ENCODE data around the gene PRKAB2. TPM values are rescaled to one million over a fixed set of nuclear protein-coding genes. Genes with fewer than 3 reads are reported as not detected.
A peak's percentile ranks its signal among the peaks of the same experiment; 100 is the strongest.

Gene PRKAB2
- 10 to 100 TPM; 19.5 to 20.2 TPM for total RNA-seq
- 1 to 10 TPM; 2.3 to 4.3 (median 2.4) TPM for polyA plus RNA-seq
- 24.6 to 85.5 (median 30.3) reads per million in 6 experiments for total RNA-seq

- DNase-seq, result peak; percentile 74 to 90 (median 86)
- peak within 1 kb of the TSS; percentile 91 to 98 (median 96) for H3K27ac Mint-ChIP-seq
- peak within 1 kb of the TSS; percentile 97 to 99 (median 98) for H3K4me3 Mint-ChIP-seq
- H3K27me3 Mint-ChIP-seq, result peaks cover 0 to 2% (median 0%) of the 10 kb centered on the region in 5 donors
- H3K4me1 Mint-ChIP-seq, result peaks cover 16 to 45% (median 43%) of the 10 kb centered on the region in 4 donors
- POLR2A ChIA-PET, result interaction anchor here (0.7 to 3.7 kb wide), 7 partner anchors 8 to 123 kb away, joined by 3 to 28 read pairs (median 3); partner anchors contain the start of genes CHD1L and FMO5
- peak; percentile 77 to 80 for ATAC-seq
- peaks cover 0 to 22% (median 10%) of the 10 kb centered on the region in 9 donors for H3K9me3 Mint-ChIP-seq
- H3K36me3 Mint-ChIP-seq, result peaks cover 12 to 31% (median 19%) of the 10 kb centered on the region in 3 donors
Observed at GRCh38 chr1:147172168-147173016, at the start of gene PRKAB2. Gene PRKAB2, minus strand, starts transcription at chr1:147172470. Its CDS starts 326 bp downstream, at chr1:147172144.

- Mint-ChIP-seq H3K4me1 (peaks cover 0 to 6% (median under 1%) of the 10 kb centered on the region in 4 donors), H3K9me3 (no peaks in the 10 kb centered on the region), H3K27ac (no peak overlapping the region), H3K27me3 (no peaks in the 10 kb centered on the region), H3K36me3 (no peaks in the 10 kb centered on the region), H3K4me3 (no peak overlapping the region)
- no peak for DNase-seq
- POLR2A ChIA-PET, result no interaction called here
- ATAC-seq, result no peak
Observed at GRCh38 chr1:147218606-147219005, 46.3 kb upstream of the PRKAB2 start.

GRCh38 chr1:147217141-147217540, 44.9 kb upstream of the PRKAB2 start:
- H3K4me3 Mint-ChIP-seq, result no peak overlapping the region
- no peaks in the 10 kb centered on the region for H3K9me3 Mint-ChIP-seq
- H3K27me3 Mint-ChIP-seq, result no peaks in the 10 kb centered on the region
- POLR2A ChIA-PET, result no interaction called here
- no peak overlapping the region for H3K27ac Mint-ChIP-seq
- H3K4me1 Mint-ChIP-seq, result peaks cover 0 to 6% (median 0%) of the 10 kb centered on the region in 4 donors
- H3K36me3 Mint-ChIP-seq, result no peaks in the 10 kb centered on the region
- no peak for ATAC-seq
- DNase-seq, result no peak

- no peaks in the 10 kb centered on the region for H3K36me3 Mint-ChIP-seq
- POLR2A ChIA-PET, result no interaction called here
- no peak overlapping the region for H3K27ac Mint-ChIP-seq
- H3K27me3 Mint-ChIP-seq, result no peaks in the 10 kb centered on the region
- DNase-seq (no peak), ATAC-seq (no peak)
- peaks cover 0 to 6% (median 0%) of the 10 kb centered on the region in 4 donors for H3K4me1 Mint-ChIP-seq
- no peaks in the 10 kb centered on the region for H3K9me3 Mint-ChIP-seq
- H3K4me3 Mint-ChIP-seq, result no peak overlapping the region
Observed at GRCh38 chr1:147216124-147216523, 43.9 kb upstream of the PRKAB2 start.

GRCh38 chr1:147215540-147215916, 43.3 kb upstream of the PRKAB2 start:
- no peak for ATAC-seq
- Mint-ChIP-seq H3K36me3 (no peaks in the 10 kb centered on the region), H3K27ac (no peak overlapping the region), H3K9me3 (no peaks in the 10 kb centered on the region), H3K4me1 (peaks cover 0 to 6% (median 0%) of the 10 kb centered on the region in 4 donors), H3K4me3 (no peak overlapping the region), H3K27me3 (no peaks in the 10 kb centered on the region)
- POLR2A ChIA-PET, result no interaction called here
- no peak for DNase-seq

GRCh38 chr1:147214842-147215539, 42.7 kb upstream of the PRKAB2 start:
- POLR2A ChIA-PET, result no interaction called here
- H3K27me3 Mint-ChIP-seq, result no peaks in the 10 kb centered on the region

GRCh38 chr1:147214325-147214724, 42.1 kb upstream of the PRKAB2 start:
- Mint-ChIP-seq H3K9me3 (no peaks in the 10 kb centered on the region), H3K27ac (peak overlapping the region in 1 of 10 donors; percentile 89), H3K36me3 (peaks cover 0 to 2% (median 0%) of the 10 kb centered on the region in 3 donors), H3K4me3 (no peak overlapping the region), H3K4me1 (peaks cover 0 to 6% (median 0%) of the 10 kb centered on the region in 4 donors), H3K27me3 (no peaks in the 10 kb centered on the region)
- POLR2A ChIA-PET, result no interaction called here
- ATAC-seq, result no peak
- no peak for DNase-seq

More at GRCh38 chr1:147214842-147215539, 42.7 kb upstream of the PRKAB2 start:
- peaks cover 0 to 6% (median 0%) of the 10 kb centered on the region in 4 donors for H3K4me1 Mint-ChIP-seq
- ATAC-seq (no peak), DNase-seq (no peak)
- H3K36me3 Mint-ChIP-seq, result no peaks in the 10 kb centered on the region
- H3K27ac Mint-ChIP-seq, result no peak overlapping the region
- H3K4me3 Mint-ChIP-seq, result no peak overlapping the region
- H3K9me3 Mint-ChIP-seq, result no peaks in the 10 kb centered on the region

- peaks cover 0 to 6% (median 0%) of the 10 kb centered on the region in 4 donors for H3K4me1 Mint-ChIP-seq
- peak overlapping the region in 1 of 10 donors; percentile 35 for H3K27ac Mint-ChIP-seq
- H3K9me3 Mint-ChIP-seq, result no peaks in the 10 kb centered on the region
- ATAC-seq, result no peak
- POLR2A ChIA-PET, result no interaction called here
- no peak for DNase-seq
- H3K27me3 Mint-ChIP-seq, result no peaks in the 10 kb centered on the region
- H3K4me3 Mint-ChIP-seq, result no peak overlapping the region
- peaks cover 0 to 2% (median 0%) of the 10 kb centered on the region in 3 donors for H3K36me3 Mint-ChIP-seq
Observed at GRCh38 chr1:147213271-147213670, 41.0 kb upstream of the PRKAB2 start.

GRCh38 chr1:147211577-147211976, 39.3 kb upstream of the PRKAB2 start:
- H3K9me3 Mint-ChIP-seq, result no peaks in the 10 kb centered on the region
- no peak overlapping the region for H3K4me3 Mint-ChIP-seq
- peaks cover 0 to 2% (median 0%) of the 10 kb centered on the region in 3 donors for H3K36me3 Mint-ChIP-seq
- ATAC-seq (no peak), DNase-seq (no peak)
- peaks cover 0 to 6% (median 0%) of the 10 kb centered on the region in 4 donors for H3K4me1 Mint-ChIP-seq
- H3K27me3 Mint-ChIP-seq, result no peaks in the 10 kb centered on the region
- H3K27ac Mint-ChIP-seq, result no peak overlapping the region
- POLR2A ChIA-PET, result no interaction called here

GRCh38 chr1:147210987-147211386, 38.7 kb upstream of the PRKAB2 start:
- Mint-ChIP-seq H3K36me3 (peaks cover 0 to 2% (median 0%) of the 10 kb centered on the region in 3 donors), H3K9me3 (no peaks in the 10 kb centered on the region), H3K4me3 (no peak overlapping the region), H3K27me3 (no peaks in the 10 kb centered on the region), H3K27ac (no peak overlapping the region), H3K4me1 (peaks cover 0 to 6% (median 0%) of the 10 kb centered on the region in 4 donors)
- DNase-seq, result no peak
- POLR2A ChIA-PET, result no interaction called here
- no peak for ATAC-seq

- Mint-ChIP-seq H3K27me3 (no peaks in the 10 kb centered on the region), H3K4me3 (no peak overlapping the region)
Observed at GRCh38 chr1:147209825-147210821, 37.9 kb upstream of the PRKAB2 start.

GRCh38 chr1:147208619-147209018, 36.3 kb upstream of the PRKAB2 start:
- no peaks in the 10 kb centered on the region for H3K9me3 Mint-ChIP-seq
- H3K27ac Mint-ChIP-seq, result no peak overlapping the region
- DNase-seq, result no peak
- peaks cover 6 to 10% (median 7%) of the 10 kb centered on the region in 3 donors for H3K36me3 Mint-ChIP-seq
- no peaks in the 10 kb centered on the region for H3K27me3 Mint-ChIP-seq
- ATAC-seq, result no peak
- H3K4me1 Mint-ChIP-seq, result peaks cover 0 to 13% (median 0%) of the 10 kb centered on the region in 4 donors
- no peak overlapping the region for H3K4me3 Mint-ChIP-seq
- POLR2A ChIA-PET, result interaction anchor here (0.6 kb wide), 1 partner anchor 174 kb away, joined by 3 read pairs; no protein-coding TSS in a partner anchor

More at GRCh38 chr1:147209825-147210821, 37.9 kb upstream of the PRKAB2 start:
- no peak overlapping the region for H3K27ac Mint-ChIP-seq
- H3K36me3 Mint-ChIP-seq, result peaks cover 0 to 2% (median 0%) of the 10 kb centered on the region in 3 donors
- DNase-seq, result no peak
- no peaks in the 10 kb centered on the region for H3K9me3 Mint-ChIP-seq
- H3K4me1 Mint-ChIP-seq, result peaks cover 0 to 6% (median 0%) of the 10 kb centered on the region in 4 donors
- ATAC-seq, result no peak
- POLR2A ChIA-PET, result no interaction called here
